Activated CD4-positive, alpha-beta T cell treated with anti-CD3 and anti-CD28 coated beads for 48 hours (primary cell): ENCODE data around the gene PCDHGA6.
"Not testable (repeated sequence)": the region's sequence is repeated elsewhere in the genome, so short reads cannot be mapped to it uniquely, and the experiment has no call there.

Experiments
- DNase-seq: peaks from one replicate; pipeline ENCODE4 v3.0.0-alpha.2; 2020

The PCDHGA6 gene

DNA sequence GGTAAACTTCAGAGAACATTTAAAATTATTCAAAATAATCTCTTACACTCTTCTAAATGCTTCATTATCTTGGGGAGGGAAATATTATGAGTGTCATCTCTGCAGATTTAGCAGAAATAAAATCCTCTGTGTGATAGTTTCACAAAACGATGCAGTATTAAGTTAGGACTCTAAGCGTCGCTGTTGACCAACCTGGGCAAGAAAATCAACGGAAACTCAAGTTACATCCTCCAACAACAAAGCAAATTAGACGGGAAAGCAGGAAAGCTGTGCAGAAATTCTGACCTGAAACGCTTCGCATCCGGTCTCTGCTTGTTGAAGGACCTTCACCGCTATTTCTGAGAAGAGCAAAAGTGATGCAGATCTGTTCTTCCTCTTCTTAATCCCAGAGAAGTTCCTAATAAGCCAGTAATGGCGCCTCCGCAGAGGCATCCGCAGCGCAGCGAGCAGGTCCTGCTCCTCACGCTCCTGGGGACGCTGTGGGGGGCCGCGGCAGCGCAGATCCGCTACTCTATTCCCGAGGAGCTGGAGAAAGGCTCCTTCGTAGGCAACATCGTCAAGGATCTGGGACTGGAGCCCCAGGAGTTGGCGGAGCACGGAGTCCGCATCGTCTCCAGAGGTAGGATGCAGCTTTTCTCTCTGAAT lies at the start of gene PCDHGA6:
Gene PCDHGA6 (plus strand): TSS at position 219 of the 645 bp plus-strand sequence. CDS start 193 bp downstream, at position 412.
- no peak for DNase-seq

DNA sequence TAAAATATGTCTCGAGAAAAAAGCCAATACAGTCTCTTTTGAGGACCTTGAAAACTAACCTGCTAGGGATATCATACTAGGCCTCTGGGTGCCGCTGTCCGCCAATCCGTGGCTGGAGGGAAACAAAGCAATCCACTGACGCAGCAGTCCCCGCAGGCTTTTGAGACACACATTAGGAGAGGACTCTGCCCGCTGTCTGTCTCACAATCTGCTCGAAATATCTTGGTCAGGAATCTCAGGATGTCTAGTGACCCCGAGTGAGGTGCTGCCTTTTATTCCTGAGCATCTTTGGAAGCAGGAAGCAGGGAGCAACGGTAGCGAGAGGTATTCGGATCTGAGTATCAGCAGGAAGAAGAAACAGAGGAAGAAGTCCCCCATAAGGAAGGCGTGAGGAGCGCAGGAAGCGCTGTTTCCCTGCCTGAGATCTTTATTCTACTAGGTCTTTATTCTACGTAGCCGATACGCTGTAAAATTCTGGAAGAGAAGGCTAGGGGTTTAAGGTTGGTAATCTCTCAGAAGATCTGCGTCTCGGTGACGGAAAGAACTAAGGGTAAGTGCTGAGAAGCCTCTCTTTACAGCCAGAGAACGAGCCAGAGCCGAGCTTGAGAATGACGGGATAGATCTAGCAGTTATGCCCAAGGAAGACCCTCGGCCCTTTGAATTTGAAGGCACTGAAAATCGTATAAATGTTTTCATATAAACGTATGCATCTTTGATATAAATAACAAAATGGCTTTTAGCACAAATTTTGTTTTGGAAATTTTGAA lies 47.4 kb upstream of the PCDHGA6 start:
- peak; percentile 77 for DNase-seq

DNA sequence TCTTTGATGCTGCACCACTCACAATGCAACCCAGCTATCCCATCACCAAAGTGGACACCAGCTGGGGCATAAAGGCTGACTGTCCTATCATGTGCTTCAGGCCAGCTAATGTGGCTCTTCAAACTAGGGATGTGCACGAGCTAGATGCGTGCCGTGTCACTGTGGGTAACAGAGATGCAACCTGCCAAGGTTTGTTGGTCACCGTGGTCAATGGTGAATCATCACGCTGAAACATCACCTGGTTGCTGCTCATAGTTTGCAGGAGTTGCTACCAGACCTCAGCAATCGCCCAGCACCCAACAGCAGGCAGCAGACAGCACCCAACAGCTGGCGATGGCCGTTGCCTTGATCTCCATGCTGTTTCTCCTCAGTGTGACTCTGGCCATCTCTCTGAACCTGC lies 45.5 kb upstream of the PCDHGA6 start:
- no peak for DNase-seq

DNA sequence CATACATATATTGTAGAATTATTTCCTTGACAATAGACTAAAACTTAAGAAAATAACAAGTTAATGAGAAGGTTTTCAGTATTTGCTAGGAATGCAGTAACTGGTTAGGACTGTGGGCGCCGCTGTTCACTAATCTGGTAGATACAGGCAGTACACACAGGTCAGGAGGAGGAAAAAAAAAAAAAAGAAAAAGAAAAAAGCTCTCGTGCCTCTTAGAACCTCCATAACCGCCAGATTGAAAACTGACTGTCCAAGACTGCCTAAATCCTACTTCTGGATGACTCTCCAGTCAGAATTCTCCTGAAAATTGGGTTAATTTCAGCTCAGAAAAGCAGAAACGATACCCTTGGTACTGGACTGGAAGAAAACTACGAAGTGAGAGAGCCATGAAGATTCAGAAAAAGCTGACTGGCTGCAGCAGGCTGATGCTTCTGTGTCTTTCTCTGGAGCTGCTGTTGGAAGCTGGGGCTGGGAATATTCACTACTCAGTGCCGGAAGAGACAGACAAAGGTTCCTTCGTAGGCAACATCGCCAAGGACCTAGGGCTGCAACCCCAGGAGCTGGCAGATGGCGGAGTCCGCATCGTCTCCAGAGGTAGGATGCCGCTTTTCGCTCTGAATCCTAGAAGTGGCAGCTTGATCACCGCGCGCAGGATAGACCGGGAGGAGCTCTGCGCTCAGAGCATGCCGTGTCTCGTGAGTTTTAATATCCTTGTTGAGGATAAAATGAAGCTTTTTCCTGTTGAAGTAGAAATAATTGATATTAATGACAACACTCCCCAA lies 43.2 kb upstream of the PCDHGA6 start, which contains the start of gene PCDHGA1:
Gene PCDHGA1 (plus strand): TSS at position 216 of the 782 bp plus-strand sequence.
- peak; percentile 38 for DNase-seq

DNA sequence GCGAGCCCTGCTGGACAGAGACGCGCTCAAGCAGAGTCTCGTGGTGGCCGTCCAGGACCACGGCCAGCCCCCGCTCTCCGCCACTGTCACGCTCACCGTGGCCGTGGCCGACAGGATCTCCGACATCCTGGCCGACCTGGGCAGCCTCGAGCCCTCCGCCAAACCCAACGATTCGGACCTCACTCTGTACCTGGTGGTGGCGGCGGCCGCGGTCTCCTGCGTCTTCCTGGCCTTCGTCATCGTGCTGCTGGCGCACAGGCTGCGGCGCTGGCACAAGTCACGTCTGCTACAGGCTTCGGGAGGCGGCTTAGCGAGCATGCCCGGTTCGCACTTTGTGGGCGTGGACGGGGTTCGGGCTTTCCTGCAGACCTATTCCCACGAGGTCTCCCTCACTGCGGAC lies 41.1 kb upstream of the PCDHGA6 start:
- not testable (repeated sequence) for DNase-seq

DNA sequence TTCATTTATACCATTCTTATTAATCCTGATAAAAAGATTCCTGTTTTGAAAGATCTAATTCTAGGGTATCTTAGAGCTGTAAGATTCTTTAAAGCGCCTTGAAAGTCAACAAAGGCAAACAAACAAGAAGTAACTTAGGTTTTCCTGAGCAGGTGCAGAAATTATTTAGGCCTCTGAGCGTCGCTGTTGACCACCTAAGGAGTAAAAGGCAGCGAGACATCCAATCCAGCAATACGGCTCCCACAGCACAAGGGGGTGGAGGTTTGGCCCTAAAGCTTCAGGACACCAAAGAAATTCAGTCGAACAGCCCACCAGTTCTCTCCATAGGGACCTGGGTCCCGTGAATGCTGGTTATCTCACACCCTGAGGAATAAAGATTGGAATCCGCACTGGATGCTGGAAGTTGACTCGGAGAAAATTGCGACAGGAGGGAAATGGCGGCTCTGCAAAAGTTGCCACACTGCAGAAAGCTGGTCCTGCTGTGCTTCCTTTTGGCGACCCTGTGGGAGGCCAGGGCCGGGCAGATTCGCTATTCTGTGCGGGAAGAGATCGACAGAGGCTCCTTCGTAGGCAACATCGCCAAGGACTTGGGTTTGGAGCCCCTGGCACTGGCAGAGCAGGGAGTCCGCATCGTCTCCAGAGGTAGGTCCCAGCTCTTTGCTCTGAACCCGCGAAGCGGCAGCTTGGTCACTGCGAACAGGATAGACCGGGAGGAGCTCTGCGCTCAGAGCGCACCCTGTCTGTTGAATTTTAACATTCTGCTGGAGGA lies 35.0 kb upstream of the PCDHGA6 start, which contains the start of gene PCDHGA2:
Gene PCDHGA2 (plus strand): TSS at position 223 of the 769 bp plus-strand sequence.
- DNase-seq: no peak

DNA sequence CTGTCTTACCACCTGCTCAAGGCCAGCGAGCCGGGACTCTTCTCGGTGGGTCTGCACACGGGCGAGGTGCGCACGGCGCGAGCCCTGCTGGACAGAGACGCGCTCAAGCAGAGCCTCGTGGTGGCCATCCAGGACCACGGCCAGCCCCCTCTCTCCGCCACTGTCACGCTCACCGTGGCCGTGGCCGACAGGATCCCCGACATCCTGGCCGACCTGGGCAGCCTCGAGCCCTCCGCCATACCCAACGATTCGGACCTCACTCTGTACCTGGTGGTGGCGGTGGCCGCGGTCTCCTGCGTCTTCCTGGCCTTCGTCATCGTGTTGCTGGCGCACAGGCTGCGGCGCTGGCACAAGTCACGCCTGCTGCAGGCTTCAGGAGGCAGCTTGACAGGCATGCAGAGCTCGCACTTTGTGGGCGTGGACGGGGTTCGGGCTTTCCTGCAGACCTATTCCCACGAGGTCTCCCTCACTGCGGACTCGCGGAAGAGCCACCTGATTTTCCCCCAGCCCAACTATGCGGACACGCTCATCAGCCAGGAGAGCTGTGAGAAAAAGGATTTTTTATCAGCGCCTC lies 32.8 kb upstream of the PCDHGA6 start:
- DNase-seq: not testable (repeated sequence)

DNA sequence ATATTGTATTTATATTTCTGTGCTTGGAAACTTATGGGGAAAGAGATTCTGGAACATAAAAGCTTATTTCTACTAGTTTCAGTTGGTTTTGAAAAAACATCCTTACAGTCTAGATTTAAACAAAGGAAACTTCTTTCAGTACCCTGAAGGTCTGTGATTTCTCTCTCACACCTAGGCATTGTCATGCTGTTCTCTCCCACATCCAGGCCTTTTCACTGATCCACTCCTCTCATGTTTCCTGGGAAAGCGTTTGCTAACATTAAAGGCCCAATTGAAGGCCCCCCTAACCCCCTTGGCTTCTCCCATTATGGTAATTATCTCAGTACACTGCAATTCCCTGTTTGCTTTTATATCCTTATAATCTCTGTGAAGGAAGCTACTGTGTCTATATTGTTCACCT lies 30.9 kb upstream of the PCDHGA6 start:
- DNase-seq: no peak

DNA sequence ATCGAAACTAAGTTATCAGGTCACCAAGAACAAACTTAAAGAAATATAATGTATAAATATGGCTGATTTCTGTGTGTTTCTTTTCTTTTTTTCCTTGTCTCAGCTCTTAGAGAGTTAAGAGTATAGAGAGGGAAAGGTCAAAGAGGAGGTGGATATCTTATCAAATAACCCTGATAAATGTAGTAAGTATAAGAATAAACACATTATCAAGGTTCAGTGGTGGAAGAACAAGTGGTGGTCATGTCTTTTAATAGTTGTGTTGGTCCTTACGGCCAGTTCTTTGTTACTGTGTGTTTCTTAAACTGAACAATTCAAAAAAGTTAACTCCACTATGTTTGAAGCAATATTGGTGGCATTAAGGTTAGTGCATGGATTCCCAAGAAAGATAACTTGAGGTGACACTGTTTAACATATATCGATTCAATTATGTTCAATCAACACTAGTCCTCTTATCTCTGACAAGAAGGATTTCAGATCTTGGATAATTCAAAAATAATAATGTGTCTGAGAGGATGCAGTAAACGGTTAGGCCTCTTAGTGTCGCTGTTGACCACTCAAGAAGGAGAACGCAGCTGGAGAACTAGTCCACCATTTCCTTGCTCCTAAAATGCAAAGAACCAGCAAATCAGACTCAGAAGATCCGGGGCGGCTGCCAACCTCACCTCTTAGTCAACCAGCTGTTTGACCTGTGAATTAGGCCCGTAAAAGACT lies 30.3 kb upstream of the PCDHGA6 start, which contains the start of gene PCDHGA3:
Gene PCDHGA3 (plus strand): TSS at position 588 of the 711 bp plus-strand sequence. CDS start 205 bp downstream, outside the sequence.
- peak; percentile 37 for DNase-seq

DNA sequence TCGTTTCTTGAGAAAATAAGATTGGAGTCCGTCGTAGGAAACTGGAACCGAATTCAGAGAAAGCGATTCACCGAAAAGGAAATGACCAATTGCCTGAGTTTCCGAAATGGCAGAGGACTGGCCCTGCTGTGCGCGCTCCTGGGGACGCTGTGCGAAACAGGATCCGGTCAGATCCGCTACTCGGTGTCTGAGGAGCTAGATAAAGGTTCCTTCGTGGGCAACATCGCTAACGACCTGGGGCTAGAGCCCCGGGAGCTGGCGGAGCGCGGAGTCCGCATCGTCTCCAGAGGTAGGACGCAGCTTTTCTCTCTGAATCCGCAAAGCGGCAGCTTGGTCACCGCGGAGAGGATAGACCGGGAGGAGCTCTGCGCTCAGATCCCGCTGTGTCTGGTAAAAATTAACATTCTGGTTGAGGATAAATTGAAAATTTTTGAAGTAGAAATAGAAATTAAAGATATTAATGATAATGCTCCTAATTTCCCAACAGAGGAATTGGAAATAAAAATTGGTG lies 29.7 kb upstream of the PCDHGA6 start:
- DNase-seq: no peak

DNA sequence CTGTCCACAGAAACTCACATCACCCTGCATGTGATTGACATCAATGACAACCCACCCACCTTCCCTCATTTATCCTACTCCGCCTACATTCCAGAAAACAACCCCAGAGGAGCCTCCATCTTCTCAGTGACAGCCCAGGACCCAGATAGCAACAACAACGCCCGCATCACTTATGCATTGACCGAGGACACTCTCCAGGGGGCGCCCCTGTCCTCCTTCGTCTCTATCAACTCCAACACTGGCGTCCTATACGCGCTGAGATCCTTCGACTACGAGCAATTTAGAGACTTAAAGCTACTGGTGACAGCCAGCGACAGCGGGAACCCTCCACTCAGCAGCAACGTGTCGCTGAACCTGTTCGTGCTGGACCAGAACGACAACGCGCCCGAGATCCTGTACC lies 28.4 kb upstream of the PCDHGA6 start:
- DNase-seq: no peak

DNA sequence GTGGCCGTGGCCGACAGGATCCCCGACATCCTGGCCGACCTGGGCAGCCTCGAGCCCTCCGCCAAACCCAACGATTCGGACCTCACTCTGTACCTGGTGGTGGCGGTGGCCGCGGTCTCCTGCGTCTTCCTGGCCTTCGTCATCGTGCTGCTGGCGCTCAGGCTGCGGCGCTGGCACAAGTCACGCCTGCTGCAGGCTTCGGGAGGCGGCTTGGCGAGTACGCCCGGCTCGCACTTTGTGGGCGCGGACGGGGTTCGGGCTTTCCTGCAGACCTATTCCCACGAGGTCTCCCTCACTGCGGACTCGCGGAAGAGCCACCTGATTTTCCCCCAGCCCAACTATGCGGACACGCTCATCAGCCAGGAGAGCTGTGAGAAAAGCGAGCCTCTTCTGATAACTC lies 27.7 kb upstream of the PCDHGA6 start:
- not testable (repeated sequence) for DNase-seq

DNA sequence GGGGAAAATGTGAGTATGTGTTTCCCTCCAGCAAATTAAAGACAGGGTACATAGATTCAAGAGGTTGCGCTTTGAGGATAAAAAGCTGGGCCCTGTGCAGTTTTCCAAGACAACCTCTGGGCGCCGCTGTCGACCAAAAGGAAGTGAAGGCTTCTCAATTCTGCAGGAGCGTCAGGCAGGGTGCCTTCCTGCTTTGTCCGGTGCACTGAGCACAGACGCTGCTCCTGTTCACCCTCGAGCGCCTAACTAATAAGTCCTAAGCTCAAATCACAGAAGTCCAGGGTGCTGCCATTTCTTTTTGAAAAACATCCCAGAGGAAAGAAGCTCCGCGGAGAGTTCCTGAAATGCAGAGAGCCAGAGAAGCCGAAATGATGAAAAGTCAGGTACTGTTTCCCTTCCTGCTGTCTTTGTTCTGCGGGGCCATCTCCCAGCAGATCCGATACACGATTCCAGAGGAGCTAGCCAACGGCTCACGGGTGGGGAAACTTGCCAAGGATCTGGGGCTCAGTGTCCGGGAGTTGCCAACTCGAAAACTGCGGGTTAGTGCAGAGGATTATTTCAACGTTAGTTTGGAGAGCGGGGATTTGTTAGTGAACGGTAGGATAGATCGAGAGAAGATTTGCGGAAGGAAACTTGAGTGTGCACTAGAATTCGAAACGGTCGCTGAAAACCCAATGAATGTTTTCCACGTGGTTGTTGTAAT lies 23.6 kb upstream of the PCDHGA6 start, which contains the start of gene PCDHGB1:
Gene PCDHGB1 (plus strand): TSS at position 183 of the 703 bp plus-strand sequence. CDS start 162 bp downstream, at position 345.
- peak; percentile 57 for DNase-seq

DNA sequence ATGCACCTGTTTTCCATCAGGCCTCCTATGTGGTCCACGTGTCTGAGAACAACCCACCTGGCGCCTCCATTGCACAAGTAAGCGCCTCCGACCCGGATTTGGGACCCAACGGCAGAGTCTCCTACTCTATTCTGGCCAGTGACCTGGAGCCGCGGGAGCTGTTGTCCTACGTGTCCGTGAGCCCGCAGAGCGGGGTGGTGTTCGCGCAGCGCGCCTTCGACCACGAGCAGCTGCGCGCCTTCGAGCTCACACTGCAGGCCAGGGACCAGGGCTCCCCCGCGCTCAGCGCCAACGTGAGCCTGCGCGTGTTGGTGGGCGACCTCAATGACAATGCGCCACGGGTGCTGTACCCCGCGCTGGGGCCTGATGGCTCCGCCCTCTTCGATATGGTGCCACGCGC lies 22.1 kb upstream of the PCDHGA6 start:
- no peak for DNase-seq

DNA sequence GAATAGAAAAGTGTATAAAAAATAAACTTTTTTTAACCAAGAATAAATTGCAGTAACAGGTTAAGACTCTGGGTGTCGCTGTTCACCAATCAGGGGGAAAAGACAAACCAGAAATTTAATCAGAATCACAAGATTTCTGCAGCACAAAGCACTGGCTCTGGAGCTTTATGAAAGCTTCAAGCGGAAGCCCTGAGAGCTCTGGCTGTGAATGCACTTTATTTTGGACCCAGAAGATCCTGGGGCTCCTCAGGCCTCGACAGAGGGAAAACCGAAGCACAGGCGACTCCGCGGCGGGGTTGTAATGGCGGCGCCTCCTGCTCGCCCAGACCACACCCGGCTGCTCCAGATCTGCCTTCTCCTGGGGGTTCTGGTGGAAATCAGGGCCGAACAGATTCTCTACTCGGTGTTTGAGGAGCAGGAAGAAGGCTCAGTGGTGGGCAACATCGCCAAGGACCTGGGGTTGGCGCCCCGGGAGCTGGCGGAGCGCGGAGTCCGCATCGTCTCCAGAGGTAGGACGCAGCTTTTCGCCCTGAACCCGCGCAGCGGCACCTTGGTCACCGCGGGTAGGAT lies 18.7 kb upstream of the PCDHGA6 start, which contains the start of gene PCDHGA4:
Gene PCDHGA4 (plus strand): TSS at position 122 of the 570 bp plus-strand sequence. CDS start 87 bp downstream, at position 209.
- DNase-seq: no peak

DNA sequence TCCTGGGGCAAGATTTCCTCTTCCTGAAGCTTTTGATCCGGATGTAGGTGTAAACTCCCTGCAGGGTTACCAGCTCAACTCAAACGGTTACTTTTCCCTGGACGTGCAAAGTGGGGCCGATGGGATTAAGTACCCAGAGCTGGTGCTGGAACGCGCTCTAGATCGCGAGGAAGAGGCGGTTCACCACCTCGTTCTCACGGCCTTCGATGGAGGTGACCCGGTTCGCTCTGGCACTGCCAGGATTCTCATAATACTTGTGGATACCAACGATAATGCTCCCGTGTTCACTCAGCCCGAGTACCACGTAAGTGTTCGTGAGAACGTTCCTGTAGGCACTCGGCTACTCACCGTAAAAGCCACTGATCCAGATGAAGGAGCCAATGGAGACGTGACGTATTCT lies 18.1 kb upstream of the PCDHGA6 start:
- DNase-seq: no peak

DNA sequence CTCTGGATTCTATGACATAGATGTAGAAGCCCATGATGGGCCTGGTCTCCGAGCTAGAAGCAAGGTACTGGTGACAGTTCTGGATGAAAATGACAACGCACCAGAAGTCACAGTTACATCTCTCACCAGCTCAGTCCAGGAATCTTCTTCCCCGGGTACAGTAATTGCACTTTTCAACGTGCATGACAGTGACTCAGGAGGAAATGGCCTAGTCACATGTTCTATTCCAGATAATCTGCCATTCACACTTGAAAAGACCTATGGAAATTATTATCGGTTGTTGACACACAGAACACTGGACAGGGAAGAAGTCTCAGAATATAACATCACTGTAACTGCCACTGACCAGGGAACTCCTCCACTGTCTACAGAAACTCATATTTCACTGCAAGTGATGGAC lies 17.6 kb upstream of the PCDHGA6 start:
- DNase-seq: no peak

DNA sequence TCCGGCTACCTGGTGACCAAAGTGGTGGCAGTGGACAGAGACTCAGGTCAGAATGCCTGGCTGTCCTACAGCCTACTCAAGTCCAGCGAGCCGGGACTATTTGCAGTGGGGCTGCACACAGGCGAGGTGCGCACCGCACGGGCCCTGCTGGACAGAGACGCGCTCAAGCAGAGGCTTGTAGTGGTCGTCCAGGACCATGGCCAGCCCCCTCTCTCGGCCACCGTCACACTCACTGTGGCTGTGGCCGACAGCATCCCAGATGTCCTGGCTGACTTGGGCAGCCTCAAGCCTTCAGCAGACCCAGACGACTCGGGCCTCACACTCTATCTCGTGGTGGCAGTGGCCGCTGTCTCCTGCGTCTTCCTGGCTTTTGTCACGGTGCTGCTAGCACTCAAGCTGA lies 16.7 kb upstream of the PCDHGA6 start:
- no peak for DNase-seq

DNA sequence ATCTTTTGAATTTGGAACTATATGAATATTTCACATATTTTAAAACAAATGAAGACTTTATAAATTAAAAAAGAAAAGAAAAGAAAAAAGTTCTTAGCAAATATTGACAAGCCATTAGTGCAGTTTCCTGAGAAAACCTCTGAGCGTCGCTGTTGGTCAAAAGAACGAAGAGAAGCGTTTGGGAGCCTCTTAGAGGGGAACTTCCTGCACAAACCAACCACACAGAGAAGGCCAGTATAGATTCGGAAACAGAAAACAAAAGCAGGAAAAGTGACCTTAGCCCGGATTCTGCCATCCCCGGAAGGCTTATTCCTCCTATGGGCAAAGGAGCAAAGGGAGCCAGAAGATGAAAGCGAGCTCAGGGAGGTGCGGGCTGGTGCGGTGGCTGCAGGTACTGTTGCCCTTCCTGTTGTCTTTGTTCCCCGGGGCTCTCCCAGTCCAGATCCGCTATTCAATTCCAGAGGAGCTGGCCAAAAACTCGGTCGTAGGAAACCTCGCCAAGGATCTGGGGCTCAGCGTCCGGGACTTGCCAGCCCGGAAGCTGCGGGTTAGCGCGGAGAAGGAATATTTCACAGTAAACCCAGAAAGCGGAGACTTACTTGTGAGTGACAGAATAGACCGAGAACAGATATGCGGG lies 13.8 kb upstream of the PCDHGA6 start, which contains the start of gene PCDHGB2:
Gene PCDHGB2 (plus strand): TSS at position 205 of the 637 bp plus-strand sequence. CDS start 142 bp downstream, at position 347.
- DNase-seq: no peak
